Activated T-cell treated with anti-CD3 and anti-CD28 coated beads for 4 hours (primary cell): ENCODE results near the gene GPBAR1.

ENCODE experiments used
- DNase-seq: peaks from one replicate; pipeline ENCODE4 v3.0.0-alpha.2; 2020

Gene GPBAR1

GRCh38 chr2:218245214-218245613 lies 15.6 kb upstream of the GPBAR1 start:
- DNase-seq: no peak

- DNase-seq: no peak
Measured at GRCh38 chr2:218249691-218250090, 11.1 kb upstream of the GPBAR1 start.

- DNase-seq: no peak
Measured at GRCh38 chr2:218252509-218253231, 8.1 kb upstream of the GPBAR1 start.

GRCh38 chr2:218253232-218253625 lies 7.6 kb upstream of the GPBAR1 start:
- DNase-seq: no peak

GRCh38 chr2:218255446-218255845 lies 5.4 kb upstream of the GPBAR1 start:
- DNase-seq: no peak

- DNase-seq: no peak
Measured at GRCh38 chr2:218256612-218257350, 4.0 kb upstream of the GPBAR1 start.

- DNase-seq: peak; percentile 66
Measured at GRCh38 chr2:218257390-218257981, 3.3 kb upstream of the GPBAR1 start.

- DNase-seq: no peak
Measured at GRCh38 chr2:218259099-218259961, 1.5 kb upstream of the GPBAR1 start.

- no peak for DNase-seq
Measured at GRCh38 chr2:218260166-218260565, 649 bp upstream of the GPBAR1 start.

GRCh38 chr2:218261423-218262236 lies 815 bp downstream of the GPBAR1 start:
- no peak for DNase-seq

- DNase-seq: no peak
Measured at GRCh38 chr2:218262237-218262600, 1.4 kb downstream of the GPBAR1 start.

- DNase-seq: no peak
Measured at GRCh38 chr2:218262631-218263586, 2.1 kb downstream of the GPBAR1 start.

- DNase-seq: no peak
Measured at GRCh38 chr2:218263817-218264641, 3.2 kb downstream of the GPBAR1 start.

GRCh38 chr2:218264773-218265561 lies 4.2 kb downstream of the GPBAR1 start:
- DNase-seq: no peak

GRCh38 chr2:218265626-218266025 lies 4.8 kb downstream of the GPBAR1 start:
- no peak for DNase-seq

- DNase-seq: no peak
Measured at GRCh38 chr2:218266316-218266979, 5.6 kb downstream of the GPBAR1 start.

GRCh38 chr2:218267259-218267658 lies 6.4 kb downstream of the GPBAR1 start:
- no peak for DNase-seq

- DNase-seq: peak; percentile 100
Measured at GRCh38 chr2:218269900-218270720, 9.3 kb downstream of the GPBAR1 start, which contains the start of the genes AAMP and PNKD. AAMP (minus strand) TSS chr2:218270137; CDS start chr2:218270086, 51 bp downstream. PNKD (plus strand) TSS chr2:218270519; CDS start chr2:218270536, 17 bp downstream.
